IMR-90 (cell line): Measurements from ENCODE around the gene NAGPA.

ENCODE experiments used
- BHLHE40 ChIP-seq: fragments of 150-350 bp; IDR thresholded peaks from 2 replicates; pipeline ENCODE4 v1.6.1; 2016; ENCODE audit warnings: mild to moderate bottlenecking, low read depth, low read length
- CEBPB ChIP-seq: IDR thresholded peaks from 2 replicates; pipeline ENCODE4 v1.6.1; 2012; ENCODE audit warnings: low read depth, low read length, improper control_type of control experiment
- CTCF ChIP-seq: conservative IDR thresholded peaks from 2 replicates; pipeline ENCODE4 v1.5.1; 2012; ENCODE audit warnings: mild to moderate bottlenecking, low read depth, low read length, improper control_type of control experiment
- FOS ChIP-seq: fragments of 150-350 bp; IDR thresholded peaks from 2 replicates; pipeline ENCODE4 v1.6.1; 2016; ENCODE audit warnings: low read depth, low read length
- MXI1 ChIP-seq: IDR thresholded peaks from 2 replicates; pipeline ENCODE4 v1.6.1; 2012; ENCODE audit warnings: low read depth, mild to moderate bottlenecking, low read length, moderate library complexity, borderline replicate concordance
- POLR2A ChIP-seq: IDR thresholded peaks from 2 replicates; pipeline ENCODE4 v1.6.1; 2012; ENCODE audit warnings: mild to moderate bottlenecking, low read depth, low read length
- RAD21 ChIP-seq: IDR thresholded peaks from 2 replicates; pipeline ENCODE4 v1.6.1; 2012; ENCODE audit warnings: low read length, improper control_type of control experiment
- RCOR1 ChIP-seq: IDR thresholded peaks from 2 replicates; pipeline ENCODE4 v1.6.1; 2012; ENCODE audit warnings: mild to moderate bottlenecking, low read length, improper control_type of control experiment; ENCODE audit not compliant: insufficient replicate concordance
- RFX5 ChIP-seq: IDR thresholded peaks from 2 replicates; pipeline ENCODE4 v1.8.0; 2012; ENCODE audit warnings: low read depth, mild to moderate bottlenecking, low read length, moderate library complexity
- TF ChIP-seq, protein P1 (sequence below): fragments of 150-350 bp; IDR thresholded peaks from 2 replicates; pipeline ENCODE4 v1.6.1; 2017; ENCODE audit warnings: mild to moderate bottlenecking, antibody characterized with exemption, low read length, low read depth

DNA sequence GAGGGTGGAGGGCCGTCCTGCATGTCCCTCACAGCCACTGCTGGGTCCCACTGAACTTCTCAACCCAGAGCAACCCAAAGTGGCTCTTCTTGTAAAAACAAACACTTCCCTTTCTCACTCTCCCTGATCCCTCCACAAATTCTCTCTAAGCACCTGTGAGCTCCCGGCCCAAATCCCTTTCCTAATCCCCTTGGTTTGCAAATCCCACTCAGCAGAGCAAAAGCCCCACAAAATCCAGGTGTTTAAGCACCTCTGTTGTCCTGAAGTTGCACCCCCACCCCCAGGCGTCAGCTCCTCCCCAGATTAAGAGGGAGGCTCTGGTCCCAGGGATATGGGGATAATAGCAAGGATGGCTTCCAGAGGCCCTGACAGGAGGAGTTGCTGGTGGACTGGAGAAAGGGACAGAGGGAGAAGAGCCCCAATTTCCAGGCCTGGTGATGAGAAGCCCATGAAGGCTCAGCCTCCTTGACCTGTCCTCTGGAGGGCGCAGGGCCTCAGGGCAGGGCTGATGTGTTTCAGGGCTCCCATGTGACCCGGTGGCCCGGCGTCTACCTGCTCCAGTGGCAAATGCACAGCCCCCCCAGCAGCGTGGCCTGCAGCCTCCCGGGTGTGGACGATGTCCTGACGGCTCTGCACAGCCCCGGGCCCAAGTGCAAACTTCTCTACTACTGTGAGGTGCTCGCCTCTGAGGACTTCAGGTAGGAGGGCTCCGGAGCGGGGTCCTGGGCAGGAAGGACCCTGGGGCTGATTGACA lies 23.0 kb downstream of the NAGPA start:
- TF ChIP-seq CTCF = no peak
- no peak for TF ChIP-seq FOS
- TF ChIP-seq MXI1 = no peak
- no peak for TF ChIP-seq RCOR1
- TF ChIP-seq POLR2A = no peak
- TF ChIP-seq RFX5 = no peak
- no peak for TF ChIP-seq RAD21
- TF ChIP-seq, protein P1, sequence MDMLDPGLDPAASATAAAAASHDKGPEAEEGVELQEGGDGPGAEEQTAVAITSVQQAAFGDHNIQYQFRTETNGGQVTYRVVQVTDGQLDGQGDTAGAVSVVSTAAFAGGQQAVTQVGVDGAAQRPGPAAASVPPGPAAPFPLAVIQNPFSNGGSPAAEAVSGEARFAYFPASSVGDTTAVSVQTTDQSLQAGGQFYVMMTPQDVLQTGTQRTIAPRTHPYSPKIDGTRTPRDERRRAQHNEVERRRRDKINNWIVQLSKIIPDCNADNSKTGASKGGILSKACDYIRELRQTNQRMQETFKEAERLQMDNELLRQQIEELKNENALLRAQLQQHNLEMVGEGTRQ = no peak
- TF ChIP-seq BHLHE40 = no peak
- no peak for TF ChIP-seq CEBPB
